WERI-Rb-1 (cell line): ENCODE data around the gene ARFGAP2.

Source experiments
- DNase-seq: peaks from one replicate; pipeline ENCODE4 v3.0.0-alpha.2; 2020
- H3K27ac ChIP-seq: fragments of 250-450 bp; sonication (Bioruptor Pico); 2 replicates; pipeline ENCODE4 v1.5.1; 2020; ENCODE audit warnings: mild to moderate bottlenecking, moderate library complexity
- H3K27me3 ChIP-seq: fragments of 250-450 bp; sonication (Bioruptor Pico); 2 replicates; pipeline ENCODE4 v1.5.1; 2021; ENCODE audit warnings: mild to moderate bottlenecking, low read depth, moderate library complexity; ENCODE audit not compliant: insufficient read depth, severe bottlenecking
- H3K36me3 ChIP-seq: fragments of 250-450 bp; sonication (Bioruptor Pico); 2 replicates; pipeline ENCODE4 v1.5.1; 2020; ENCODE audit warnings: mild to moderate bottlenecking, moderate library complexity
- H3K4me3 ChIP-seq: 2 replicates; pipeline ENCODE4 v1.5.1; 2011; ENCODE audit warnings: low read depth, mild to moderate bottlenecking, control low read depth, low read length
- H3K9me3 ChIP-seq: fragments of 250-450 bp; sonication (Bioruptor Pico); 2 replicates; pipeline ENCODE4 v1.5.1; 2021; ENCODE audit warnings: mild to moderate bottlenecking, moderate library complexity; ENCODE audit not compliant: severe bottlenecking
- CTCF ChIP-seq: IDR thresholded peaks from 2 replicates; pipeline ENCODE4 v1.5.1; 2011; ENCODE audit warnings: low read depth, mild to moderate bottlenecking, control low read depth, inconsistent platforms, low read length

Gene ARFGAP2

GRCh38 chr11:47188259-47188658 is 11.6 kb upstream of the ARFGAP2 start:
- Histone ChIP-seq H3K27me3 (no peaks in the 10 kb centered on the region), H3K4me3 (no peak overlapping the region), H3K9me3 (no peaks in the 10 kb centered on the region), H3K27ac (no peak overlapping the region), H3K36me3 (no peaks in the 10 kb centered on the region)
- DNase-seq, result no peak
- no peak for TF ChIP-seq CTCF

GRCh38 chr11:47187723-47188122 is 11.0 kb upstream of the ARFGAP2 start:
- no peak overlapping the region for H3K27ac ChIP-seq
- no peaks in the 10 kb centered on the region for H3K36me3 ChIP-seq
- no peak for TF ChIP-seq CTCF
- peak overlapping the region; percentile 69 for H3K4me3 ChIP-seq
- no peaks in the 10 kb centered on the region for H3K27me3 ChIP-seq
- no peak for DNase-seq
- H3K9me3 ChIP-seq, result no peaks in the 10 kb centered on the region

- peak overlapping the region; percentile 69 for H3K4me3 ChIP-seq
- peak; percentile 75 for DNase-seq
- no peaks in the 10 kb centered on the region for H3K9me3 ChIP-seq
- no peaks in the 10 kb centered on the region for H3K27me3 ChIP-seq
- peak overlapping the region; percentile 83 for H3K27ac ChIP-seq
- TF ChIP-seq CTCF, result 0 out of 2 replicates have a peak, but pooled peaks have one; percentile 15
- H3K36me3 ChIP-seq, result no peaks in the 10 kb centered on the region
Measured at GRCh38 chr11:47186700-47187695, 10.3 kb upstream of the ARFGAP2 start.

GRCh38 chr11:47186076-47186699 is 9.5 kb upstream of the ARFGAP2 start, which contains the start of gene PACSIN3:
Gene PACSIN3, minus strand, starts transcription at chr11:47186434. Its CDS starts 3,707 bp downstream, at chr11:47182727.
- peak within 1 kb of the TSS; percentile 83 for H3K27ac ChIP-seq
- no peaks in the 10 kb centered on the region for H3K9me3 ChIP-seq
- H3K27me3 ChIP-seq, result no peaks in the 10 kb centered on the region
- no peak for TF ChIP-seq CTCF
- H3K36me3 ChIP-seq, result peaks cover 2% of the 10 kb centered on the region; the same call in 1 of the 2 replicates
- peak within 1 kb of the TSS; percentile 80 for H3K4me3 ChIP-seq
- peak; percentile 70 for DNase-seq

GRCh38 chr11:47185305-47186075 is 8.8 kb upstream of the ARFGAP2 start:
- Histone ChIP-seq H3K27ac (peak overlapping the region; percentile 83), H3K9me3 (no peaks in the 10 kb centered on the region), H3K36me3 (peaks cover 5% of the 10 kb centered on the region), H3K4me3 (peak overlapping the region; percentile 80), H3K27me3 (no peaks in the 10 kb centered on the region)
- DNase-seq, result peak; percentile 66
- TF ChIP-seq CTCF, result no peak
